ENCODE data around the gene ANKFY1. TPM values are rescaled to one million over a fixed set of nuclear protein-coding genes. Genes with fewer than 3 reads are reported as not detected.

The ANKFY1 gene
- total and polyA plus RNA-seq, 7 donors, result 6.0 to 68.0 (median 52.6) TPM

- Histone ChIP-seq H3K4me1 (peaks cover 0 to 69% (median 49%) of the 10 kb centered on the region in 4 donors), H3K4me3 (no peak overlapping the region), H3K27me3 (no peaks in the 10 kb centered on the region), H3K27ac (no peak overlapping the region), H3K9me3 (no peaks in the 10 kb centered on the region), H3K36me3 (peaks cover 0 to 24% (median 3%) of the 10 kb centered on the region in 4 donors)
- 93 to 94% methylated on average over 7 of the region's 7 CpGs for WGBS, 2 donors
- no peak for DNase-seq
- TF ChIP-seq POLR2A (IDR thresholded peaks at IDR 0.05), result no peak
- no peak for TF ChIP-seq CTCF (IDR thresholded peaks at IDR 0.05)
- TF ChIP-seq EP300 (IDR thresholded peaks at IDR 0.05), result no peak
- TF ChIP-seq POLR2AphosphoS5 (IDR thresholded peaks at IDR 0.05), result no peak
- intact Hi-C loops (cut with DNase I), result no loop called here
These were observed 43.6 kb upstream of the ANKFY1 start for GRCh38 chr17:4307179-4307930.

GRCh38 chr17:4305224-4305623 is 41.4 kb upstream of the ANKFY1 start:
- WGBS, 2 donors, result 93 to 94% methylated on average over 7 of the region's 7 CpGs

GRCh38 chr17:4304417-4305027 is 40.7 kb upstream of the ANKFY1 start:
- Histone ChIP-seq H3K4me3 (no peak overlapping the region), H3K36me3 (peaks cover 0 to 30% (median 3%) of the 10 kb centered on the region in 4 donors), H3K4me1 (peaks cover 0 to 62% (median 35%) of the 10 kb centered on the region in 4 donors), H3K9me3 (no peaks in the 10 kb centered on the region), H3K27ac (peak overlapping the region in 3 of 4 donors; percentile 11 to 42 (median 34)), H3K27me3 (no peaks in the 10 kb centered on the region)
- TF ChIP-seq CTCF (IDR thresholded peaks at IDR 0.05) (peak; percentile 18 to 75 (median 51)), POLR2A (IDR thresholded peaks at IDR 0.05) (no peak)
- no peak for DNase-seq
- intact Hi-C loops (cut with DNase I), result loop anchor here (5.0 kb wide), 1 partner anchor 42 kb away; the partner anchor contains the start of gene ANKFY1
- WGBS, 2 donors, result 48 to 52% methylated on average over 6 of the region's 6 CpGs

More at GRCh38 chr17:4305224-4305623, 41.4 kb upstream of the ANKFY1 start:
- no peaks in the 10 kb centered on the region for H3K9me3 ChIP-seq
- H3K4me1 ChIP-seq, result peaks cover 0 to 69% (median 42%) of the 10 kb centered on the region in 4 donors
- intact Hi-C loops (cut with DNase I), result no loop called here
- TF ChIP-seq POLR2AphosphoS5 (IDR thresholded peaks at IDR 0.05) (no peak), POLR2A (IDR thresholded peaks at IDR 0.05) (no peak), CTCF (IDR thresholded peaks at IDR 0.05) (no peak)
- no peaks in the 10 kb centered on the region for H3K27me3 ChIP-seq
- DNase-seq, result no peak
- H3K36me3 ChIP-seq, result peaks cover 0 to 30% (median 3%) of the 10 kb centered on the region in 4 donors
- H3K4me3 ChIP-seq, result no peak overlapping the region
- H3K27ac ChIP-seq, result peak overlapping the region in 3 of 4 donors; percentile 11 to 42 (median 34)

GRCh38 chr17:4301066-4301465 is 37.3 kb upstream of the ANKFY1 start:
- H3K9me3 ChIP-seq, result no peaks in the 10 kb centered on the region
- no peak for TF ChIP-seq POLR2A (IDR thresholded peaks at IDR 0.05)
- TF ChIP-seq POLR2AphosphoS5 (IDR thresholded peaks at IDR 0.05), result peak in 1 of 4 donors; percentile 9
- TF ChIP-seq CTCF (IDR thresholded peaks at IDR 0.05), result no peak
- no peak for TF ChIP-seq EP300 (IDR thresholded peaks at IDR 0.05)
- intact Hi-C loops (cut with DNase I), result loop anchor here (5.0 kb wide), 1 partner anchor 39 kb away; the partner anchor contains the start of gene ANKFY1
- H3K4me1 ChIP-seq, result peaks cover 0 to 58% (median 37%) of the 10 kb centered on the region in 4 donors
- WGBS, 2 donors, result 92% methylated on average over 5 of the region's 5 CpGs
- peak overlapping the region in 3 of 4 donors; percentile 38 to 58 (median 48) for H3K27ac ChIP-seq
- H3K27me3 ChIP-seq, result no peaks in the 10 kb centered on the region
- DNase-seq, result no peak
- no peak overlapping the region for H3K4me3 ChIP-seq
- peaks cover 0 to 23% (median under 1%) of the 10 kb centered on the region in 4 donors for H3K36me3 ChIP-seq
